H1 (cell line): Measurements from ENCODE around the gene SFRP2.

ENCODE experiments used
- CEBPB ChIP-seq: IDR thresholded peaks from 2 replicates; pipeline ENCODE4 v1.6.1; 2012; ENCODE audit warnings: low read depth, low read length
- CHD2 ChIP-seq: IDR thresholded peaks from 2 replicates; pipeline ENCODE4 v1.6.1; 2012; ENCODE audit warnings: low read length, improper control_type of control experiment
- EGR1 ChIP-seq: IDR thresholded peaks from 2 replicates; pipeline ENCODE4 v1.6.1; 2011; ENCODE audit warnings: low read depth, low read length, borderline replicate concordance
- EP300 ChIP-seq, 2 experiments: IDR thresholded peaks; 1 replicate in 1 of 2; 2 replicates in 1 of 2; pipeline ENCODE4 v1.6.1; 2011 to 2012; ENCODE audit warnings: low read depth in 2 of 2, low read length in 2 of 2, mild to moderate bottlenecking in 2 of 2, borderline replicate concordance in 1 of 2, inconsistent platforms in 1 of 2, moderate library complexity in 1 of 2
- POLR2A ChIP-seq, 2 experiments: IDR thresholded peaks; 1 replicate in 1 of 2; 2 replicates in 1 of 2; pipeline ENCODE4 v1.6.1; 2011; ENCODE audit warnings: low read depth in 2 of 2, low read length in 2 of 2, mild to moderate bottlenecking in 2 of 2; ENCODE audit errors: control extremely low read depth in 1 of 2
- RAD21 ChIP-seq, 2 experiments: IDR thresholded peaks in 1 of 2; conservative IDR thresholded peaks in 1 of 2; 2 replicates each; pipeline ENCODE4 v1.6.1; 2011; ENCODE audit warnings: low read depth in 2 of 2, low read length in 2 of 2, improper control_type of control experiment in 1 of 2, inconsistent platforms in 1 of 2, mild to moderate bottlenecking in 1 of 2, moderate library complexity in 1 of 2
- RXRA ChIP-seq: IDR thresholded peaks from 2 replicates; pipeline ENCODE4 v1.6.1; 2011; ENCODE audit warnings: low read depth, mild to moderate bottlenecking, low read length, moderate library complexity; ENCODE audit not compliant: insufficient read depth
- SAP30 ChIP-seq: fragments of 300-600 bp; sonication (generic); IDR thresholded peaks from 2 replicates; pipeline ENCODE4 v1.7.1; 2012; ENCODE audit warnings: low read length, moderate library complexity, mild to moderate bottlenecking, inconsistent platforms; ENCODE audit not compliant: insufficient read depth, insufficient replicate concordance
- SIN3A ChIP-seq, 2 experiments: IDR thresholded peaks in 1 of 2; conservative IDR thresholded peaks in 1 of 2; 2 replicates each; pipeline ENCODE4 v1.6.1; 2011 to 2012; ENCODE audit warnings: low read length in 2 of 2, improper control_type of control experiment in 1 of 2, low read depth in 1 of 2, mild to moderate bottlenecking in 1 of 2
- ZNF274 ChIP-seq: IDR thresholded peaks from 2 replicates; pipeline ENCODE4 v1.7.0; 2012; ENCODE audit warnings: low read length, borderline replicate concordance; ENCODE audit errors: extremely low read depth
- TF ChIP-seq, protein P1 (sequence below), 3 experiments: IDR thresholded peaks; 1 replicate in 2 of 3; 2 replicates in 1 of 3; pipeline versions ENCODE4 v1.5.1 to v1.6.1; 2011; ENCODE audit warnings: low read length in 3 of 3, mild to moderate bottlenecking in 3 of 3, inconsistent platforms in 2 of 3, low read depth in 1 of 3, moderate library complexity in 1 of 3; ENCODE audit not compliant: insufficient read depth in 1 of 3; ENCODE audit errors: control extremely low read depth in 1 of 3
- TF ChIP-seq, protein P2 (sequence below): IDR thresholded peaks from 2 replicates; pipeline ENCODE4 v1.6.1; 2012; ENCODE audit warnings: inconsistent platforms

DNA sequence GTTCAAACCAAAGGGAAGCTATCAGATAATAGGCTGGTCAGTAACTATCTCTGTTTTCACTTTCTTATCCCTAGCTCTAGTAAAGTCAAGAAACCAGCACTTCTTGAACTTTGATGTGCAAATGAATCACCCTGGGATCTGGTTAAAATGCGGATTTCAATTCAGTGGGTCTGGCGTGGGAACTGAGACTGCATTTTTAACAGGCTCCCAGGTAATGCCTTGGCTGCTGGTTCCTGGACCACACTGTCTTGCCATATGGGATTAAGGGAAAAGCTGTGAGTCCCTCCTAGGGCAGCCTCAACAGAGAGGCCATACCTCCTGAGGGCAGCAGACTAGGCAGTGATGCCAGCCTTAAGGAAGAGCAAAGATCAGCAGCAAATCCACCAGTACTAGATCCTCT is 30.7 kb downstream of the SFRP2 start:
- TF ChIP-seq, protein P1, sequence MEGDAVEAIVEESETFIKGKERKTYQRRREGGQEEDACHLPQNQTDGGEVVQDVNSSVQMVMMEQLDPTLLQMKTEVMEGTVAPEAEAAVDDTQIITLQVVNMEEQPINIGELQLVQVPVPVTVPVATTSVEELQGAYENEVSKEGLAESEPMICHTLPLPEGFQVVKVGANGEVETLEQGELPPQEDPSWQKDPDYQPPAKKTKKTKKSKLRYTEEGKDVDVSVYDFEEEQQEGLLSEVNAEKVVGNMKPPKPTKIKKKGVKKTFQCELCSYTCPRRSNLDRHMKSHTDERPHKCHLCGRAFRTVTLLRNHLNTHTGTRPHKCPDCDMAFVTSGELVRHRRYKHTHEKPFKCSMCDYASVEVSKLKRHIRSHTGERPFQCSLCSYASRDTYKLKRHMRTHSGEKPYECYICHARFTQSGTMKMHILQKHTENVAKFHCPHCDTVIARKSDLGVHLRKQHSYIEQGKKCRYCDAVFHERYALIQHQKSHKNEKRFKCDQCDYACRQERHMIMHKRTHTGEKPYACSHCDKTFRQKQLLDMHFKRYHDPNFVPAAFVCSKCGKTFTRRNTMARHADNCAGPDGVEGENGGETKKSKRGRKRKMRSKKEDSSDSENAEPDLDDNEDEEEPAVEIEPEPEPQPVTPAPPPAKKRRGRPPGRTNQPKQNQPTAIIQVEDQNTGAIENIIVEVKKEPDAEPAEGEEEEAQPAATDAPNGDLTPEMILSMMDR (IDR thresholded peaks at IDR 0.05; ENCODE audit: control extremely low read depth in 1 of 3, insufficient read depth in 1 of 3, low read depth in 1 of 3, low read length in 3 of 3), result no peak
- TF ChIP-seq EGR1 (no peak), POLR2A (IDR thresholded peaks at IDR 0.05; ENCODE audit: control extremely low read depth in 1 of 2, low read depth in 2 of 2, low read length in 2 of 2) (no peak; a peak in 1 of 3 replicates), CEBPB (no peak), SIN3A (conservative IDR thresholded peaks at IDR 0.05 in 1 of 2, IDR thresholded peaks at IDR 0.05 in 1 of 2; ENCODE audit: low read depth in 1 of 2, low read length in 2 of 2) (no peak), RAD21 (IDR thresholded peaks at IDR 0.05 in 1 of 2, conservative IDR thresholded peaks at IDR 0.05 in 1 of 2; ENCODE audit: low read depth in 2 of 2, low read length in 2 of 2) (no peak), CHD2 (no peak), EP300 (IDR thresholded peaks at IDR 0.05; ENCODE audit: borderline replicate concordance in 1 of 2, low read depth in 2 of 2, low read length in 2 of 2) (no peak), RXRA (no peak), ZNF274 (no peak), SAP30 (no peak)
- TF ChIP-seq, protein P2, sequence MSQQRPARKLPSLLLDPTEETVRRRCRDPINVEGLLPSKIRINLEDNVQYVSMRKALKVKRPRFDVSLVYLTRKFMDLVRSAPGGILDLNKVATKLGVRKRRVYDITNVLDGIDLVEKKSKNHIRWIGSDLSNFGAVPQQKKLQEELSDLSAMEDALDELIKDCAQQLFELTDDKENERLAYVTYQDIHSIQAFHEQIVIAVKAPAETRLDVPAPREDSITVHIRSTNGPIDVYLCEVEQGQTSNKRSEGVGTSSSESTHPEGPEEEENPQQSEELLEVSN, result no peak
